Camera-type eye (tissue), 1 donor: ENCODE results near the gene GATAD1. TPM values are rescaled to one million over a fixed set of nuclear protein-coding genes. Genes with fewer than 3 reads are reported as not detected.

ENCODE experiments used
- total RNA-seq: library from RNA; depleted of rRNA; stranded (reverse); fragments of >200 nt; gene quantifications from one replicate; pipeline ENCODE4 v1.2.3, GENCODE V29; 2014

Gene GATAD1, protein sequence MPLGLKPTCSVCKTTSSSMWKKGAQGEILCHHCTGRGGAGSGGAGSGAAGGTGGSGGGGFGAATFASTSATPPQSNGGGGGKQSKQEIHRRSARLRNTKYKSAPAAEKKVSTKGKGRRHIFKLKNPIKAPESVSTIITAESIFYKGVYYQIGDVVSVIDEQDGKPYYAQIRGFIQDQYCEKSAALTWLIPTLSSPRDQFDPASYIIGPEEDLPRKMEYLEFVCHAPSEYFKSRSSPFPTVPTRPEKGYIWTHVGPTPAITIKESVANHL
- 61.0 TPM for total RNA-seq

DNA sequence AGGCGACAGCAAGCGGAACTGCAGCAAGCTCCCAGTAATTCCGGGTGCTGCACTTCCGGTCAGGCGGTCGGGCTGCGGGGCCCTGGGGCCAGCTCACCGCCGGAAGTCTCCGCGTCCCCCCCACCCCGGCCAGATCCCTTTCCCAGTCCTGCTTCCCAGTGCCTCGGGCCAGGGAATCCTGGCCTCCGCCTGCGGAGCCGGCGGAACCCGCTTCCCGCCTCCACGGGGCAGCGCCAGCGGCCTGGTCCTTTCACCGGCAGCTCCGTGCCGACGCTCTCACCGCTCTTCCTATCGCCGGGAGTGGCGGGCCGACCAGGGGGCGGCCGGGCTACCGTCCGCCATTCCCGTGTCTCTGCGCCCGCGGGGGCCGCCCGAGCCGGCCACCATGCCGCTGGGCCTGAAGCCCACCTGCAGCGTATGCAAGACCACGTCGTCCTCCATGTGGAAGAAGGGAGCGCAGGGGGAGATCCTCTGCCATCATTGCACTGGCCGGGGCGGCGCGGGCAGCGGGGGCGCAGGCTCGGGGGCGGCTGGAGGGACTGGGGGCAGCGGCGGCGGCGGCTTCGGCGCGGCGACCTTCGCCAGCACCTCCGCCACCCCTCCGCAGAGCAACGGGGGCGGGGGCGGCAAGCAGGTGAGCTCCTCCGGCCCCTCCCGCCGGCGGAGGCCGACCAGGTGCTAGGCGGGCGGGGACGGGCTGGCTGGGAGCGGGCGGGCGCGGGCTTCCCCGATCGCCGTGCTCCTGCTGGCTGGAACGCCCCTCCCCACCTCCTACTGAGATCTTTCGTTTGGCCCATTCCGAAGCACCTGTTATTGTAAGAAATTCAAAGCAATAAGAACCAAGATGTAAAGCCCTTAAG is at the start of gene GATAD1:
Gene GATAD1, plus strand, starts transcription at position 138 of the 860 bp plus-strand sequence. Its CDS starts 248 bp downstream, at position 386.

DNA sequence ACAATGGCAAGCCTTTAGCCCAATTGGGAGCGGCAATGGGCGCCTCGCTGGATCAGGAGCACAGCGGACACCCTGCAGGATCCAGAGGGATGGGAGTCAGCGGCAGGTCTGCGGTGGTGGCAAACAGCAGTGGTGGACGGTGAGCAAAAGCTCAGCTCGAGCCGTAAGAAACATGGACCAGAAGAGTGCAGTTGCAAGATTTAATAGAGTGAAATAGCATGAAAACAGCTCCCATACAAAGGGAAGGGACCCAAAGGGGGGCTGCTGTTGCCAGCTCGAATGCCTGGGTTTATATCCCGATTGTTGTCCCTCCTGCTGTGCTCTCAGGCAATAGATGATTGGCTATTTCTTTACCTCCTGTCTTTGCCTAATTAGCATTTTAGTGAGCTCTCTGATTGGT is 30.4 kb downstream of the GATAD1 start, which contains the start of gene ERVW-1:
Gene ERVW-1, minus strand, starts transcription at position 266 of the 400 bp plus-strand sequence. CDS start 7,565 bp downstream, outside the sequence.

Other genes with a start within 250 kb of the GATAD1 start
- 137 TPM for gene KRIT1, start 201.6 kb upstream of the GATAD1 start, total RNA-seq
- gene ANKIB1, start 201.5 kb upstream of the GATAD1 start, total RNA-seq: 63.7 TPM
- not detected for gene ERVW-1, start 30.5 kb downstream of the GATAD1 start, total RNA-seq
- 53.4 TPM for gene PEX1, start 81.0 kb downstream of the GATAD1 start, total RNA-seq
- gene RBM48, start 81.3 kb downstream of the GATAD1 start, total RNA-seq: 33.0 TPM
- 48.5 TPM for gene FAM133B, start 142.9 kb downstream of the GATAD1 start, total RNA-seq